GM18505 (cell line): ENCODE data around the gene METAP2.
"Not testable (repeated sequence)": the region's sequence is repeated elsewhere in the genome, so short reads cannot be mapped to it uniquely, and the experiment has no call there.

Source experiments
- ATAC-seq: cut with Tn5 transposase; IDR thresholded peaks from one replicate; pipeline ENCODE4 v1.9.1; 2021; ENCODE audit not compliant: unreplicated experiment
- POLR2A ChIP-seq: IDR thresholded peaks from 4 replicates; pipeline ENCODE4 v1.6.1; 2011; ENCODE audit warnings: borderline replicate concordance; ENCODE audit not compliant: insufficient read depth, insufficient read length; ENCODE audit errors: extremely low read depth

METAP2 gene

GRCh38 chr12:95458761-95459160 lies 15.2 kb upstream of the METAP2 start:
- no peak for ATAC-seq
- no peak for TF ChIP-seq POLR2A

GRCh38 chr12:95459310-95459709 lies 14.6 kb upstream of the METAP2 start:
- no peak for ATAC-seq
- TF ChIP-seq POLR2A: no peak

- no peak for TF ChIP-seq POLR2A
Observed at GRCh38 chr12:95460105-95460504, 13.8 kb upstream of the METAP2 start.

GRCh38 chr12:95460896-95461295 lies 13.1 kb upstream of the METAP2 start:
- no peak for TF ChIP-seq POLR2A
- ATAC-seq: no peak

More at GRCh38 chr12:95460105-95460504, 13.8 kb upstream of the METAP2 start:
- no peak for ATAC-seq

GRCh38 chr12:95462081-95462480 lies 11.9 kb upstream of the METAP2 start:
- TF ChIP-seq POLR2A: no peak

GRCh38 chr12:95462551-95462950 lies 11.4 kb upstream of the METAP2 start:
- ATAC-seq: no peak
- no peak for TF ChIP-seq POLR2A

More at GRCh38 chr12:95462081-95462480, 11.9 kb upstream of the METAP2 start:
- ATAC-seq: no peak

- ATAC-seq: no peak
- TF ChIP-seq POLR2A: no peak
Observed at GRCh38 chr12:95463050-95463449, 10.9 kb upstream of the METAP2 start.

- not testable (repeated sequence) for ATAC-seq
Observed at GRCh38 chr12:95463776-95464175, 10.2 kb upstream of the METAP2 start.

- no peak for TF ChIP-seq POLR2A
- no peak for ATAC-seq
Observed at GRCh38 chr12:95465275-95465674, 8.7 kb upstream of the METAP2 start.

GRCh38 chr12:95470300-95470699 lies 3.7 kb upstream of the METAP2 start:
- ATAC-seq: no peak
- no peak for TF ChIP-seq POLR2A

- peak; percentile 26 for ATAC-seq
- no peak for TF ChIP-seq POLR2A
Observed at GRCh38 chr12:95473231-95473883, 595 bp upstream of the METAP2 start.

GRCh38 chr12:95474660-95474958 lies 657 bp downstream of the METAP2 start:
- no peak for TF ChIP-seq POLR2A
- ATAC-seq: no peak

GRCh38 chr12:95480230-95480629 lies 6.3 kb downstream of the METAP2 start:
- no peak for ATAC-seq
- TF ChIP-seq POLR2A: no peak

GRCh38 chr12:95481072-95481471 lies 7.1 kb downstream of the METAP2 start:
- no peak for ATAC-seq

GRCh38 chr12:95481888-95482287 lies 7.9 kb downstream of the METAP2 start:
- no peak for TF ChIP-seq POLR2A
- ATAC-seq: no peak

More at GRCh38 chr12:95481072-95481471, 7.1 kb downstream of the METAP2 start:
- TF ChIP-seq POLR2A: no peak

- not testable (repeated sequence) for ATAC-seq
Observed at GRCh38 chr12:95482564-95482963, 8.6 kb downstream of the METAP2 start.
